Forelimb muscle (tissue), 1 donor: ENCODE results near the gene DHX57. TPM values are rescaled to one million over a fixed set of nuclear protein-coding genes. Genes with fewer than 3 reads are reported as not detected.

Experiments used
- DNase-seq: peaks from one replicate; pipeline ENCODE4 v3.0.0-alpha.2; 2013; ENCODE audit warnings: low read depth
- polyA plus RNA-seq: library from polyadenylated mRNA; unstranded; fragments of 120-200 nt; gene quantifications from one replicate; pipeline ENCODE4 v1.2.1, GENCODE V29; 2013; ENCODE audit not compliant: insufficient read length

Gene DHX57
- polyA plus RNA-seq, 1 donor = 17.0 TPM

GRCh38 chr2:38751596-38752410, 123.9 kb downstream of the DHX57 start:
- peak; percentile 8 for DNase-seq

- peak; percentile 100 for DNase-seq
These were observed 124.7 kb downstream of the DHX57 start, which contains the start of gene SRSF7 for GRCh38 chr2:38750891-38751595. TSS of gene SRSF7 (minus strand) at chr2:38751361. CDS start at chr2:38751256, 105 bp downstream.

- peak; percentile 19 for DNase-seq
These were observed 125.5 kb downstream of the DHX57 start for GRCh38 chr2:38750011-38750890.

GRCh38 chr2:38748943-38749804, 126.6 kb downstream of the DHX57 start:
- DNase-seq = no peak

- DNase-seq = no peak
These were observed 127.3 kb downstream of the DHX57 start for GRCh38 chr2:38748391-38748790.

GRCh38 chr2:38747819-38748218, 127.9 kb downstream of the DHX57 start:
- DNase-seq = no peak

Other genes starting within 250 kb of the DHX57 start
- 11.8 TPM for gene GALM, start 209.8 kb downstream of the DHX57 start, polyA plus RNA-seq
- 101 TPM for gene SRSF7, start 124.6 kb downstream of the DHX57 start, polyA plus RNA-seq
- gene GEMIN6, start 97.7 kb downstream of the DHX57 start, polyA plus RNA-seq = 13.0 TPM
- 8.6 TPM for gene MORN2, start within 50 bp of the DHX57 start, polyA plus RNA-seq
- 1.5 TPM for gene ARHGEF33, start 13.9 kb upstream of the DHX57 start, polyA plus RNA-seq
- gene SOS1, start 245.1 kb upstream of the DHX57 start, polyA plus RNA-seq = 29.7 TPM